22Rv1 (cell line): ENCODE results near the gene TMEM33.
A peak's percentile ranks its signal among the peaks of the same experiment; 100 is the strongest.

Experiments used
- H3K27ac ChIP-seq: fragments of 450-650 bp; 2 replicates; pipeline ENCODE4 v1.5.1; 2017
- ZFX ChIP-seq: fragments of 450-650 bp; IDR thresholded peaks from 2 replicates; pipeline ENCODE4 v1.6.1; 2017; ENCODE audit warnings: antibody characterized with exemption, borderline replicate concordance
- TF ChIP-seq, protein P1 (sequence below): fragments of 450-650 bp; IDR thresholded peaks from 2 replicates; pipeline ENCODE4 v1.5.1; 2017; ENCODE audit warnings: mild to moderate bottlenecking

The TMEM33 gene

DNA sequence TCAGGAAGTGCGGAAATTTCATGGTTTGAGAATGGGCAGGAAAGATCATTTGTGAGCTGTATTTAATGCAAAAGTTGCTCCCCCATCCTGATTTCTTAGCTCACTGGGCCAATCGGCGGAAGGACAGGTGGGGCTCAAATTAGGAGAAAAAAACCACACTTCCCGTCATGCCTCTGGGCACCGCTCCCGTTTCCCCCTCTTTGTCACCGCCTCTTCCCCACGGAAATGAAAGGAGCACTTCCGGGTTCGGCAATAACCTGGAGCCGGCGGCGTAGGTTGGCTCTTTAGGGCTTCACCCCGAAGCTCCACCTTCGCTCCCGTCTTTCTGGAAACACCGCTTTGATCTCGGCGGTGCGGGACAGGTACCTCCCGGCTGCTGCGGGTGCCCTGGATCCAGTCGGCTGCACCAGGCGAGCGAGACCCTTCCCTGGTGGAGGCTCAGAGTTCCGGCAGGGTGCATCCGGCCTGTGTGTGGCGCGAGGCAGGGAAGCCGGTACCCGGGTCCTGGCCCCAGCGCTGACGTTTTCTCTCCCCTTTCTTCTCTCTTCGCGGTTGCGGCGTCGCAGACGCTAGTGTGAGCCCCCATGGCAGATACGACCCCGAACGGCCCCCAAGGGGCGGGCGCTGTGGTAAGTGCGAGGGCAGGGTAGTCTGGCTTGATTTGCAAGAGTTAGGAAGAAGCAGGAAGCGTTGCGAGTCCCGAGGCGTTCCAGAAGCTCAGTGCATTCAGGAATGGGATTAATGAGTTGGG, at the start of gene TMEM33:
TSS of gene TMEM33 (plus strand) at position 529 of the 751 bp plus-strand sequence. CDS start at position 585, 56 bp downstream.
- no peak for TF ChIP-seq ZFX
- TF ChIP-seq, protein P1, sequence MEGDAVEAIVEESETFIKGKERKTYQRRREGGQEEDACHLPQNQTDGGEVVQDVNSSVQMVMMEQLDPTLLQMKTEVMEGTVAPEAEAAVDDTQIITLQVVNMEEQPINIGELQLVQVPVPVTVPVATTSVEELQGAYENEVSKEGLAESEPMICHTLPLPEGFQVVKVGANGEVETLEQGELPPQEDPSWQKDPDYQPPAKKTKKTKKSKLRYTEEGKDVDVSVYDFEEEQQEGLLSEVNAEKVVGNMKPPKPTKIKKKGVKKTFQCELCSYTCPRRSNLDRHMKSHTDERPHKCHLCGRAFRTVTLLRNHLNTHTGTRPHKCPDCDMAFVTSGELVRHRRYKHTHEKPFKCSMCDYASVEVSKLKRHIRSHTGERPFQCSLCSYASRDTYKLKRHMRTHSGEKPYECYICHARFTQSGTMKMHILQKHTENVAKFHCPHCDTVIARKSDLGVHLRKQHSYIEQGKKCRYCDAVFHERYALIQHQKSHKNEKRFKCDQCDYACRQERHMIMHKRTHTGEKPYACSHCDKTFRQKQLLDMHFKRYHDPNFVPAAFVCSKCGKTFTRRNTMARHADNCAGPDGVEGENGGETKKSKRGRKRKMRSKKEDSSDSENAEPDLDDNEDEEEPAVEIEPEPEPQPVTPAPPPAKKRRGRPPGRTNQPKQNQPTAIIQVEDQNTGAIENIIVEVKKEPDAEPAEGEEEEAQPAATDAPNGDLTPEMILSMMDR = peak; percentile 23; the same call in 1 of the 2 replicates
- peak within 1 kb of the TSS; percentile 84 for H3K27ac ChIP-seq

- TF ChIP-seq ZFX = no peak
- TF ChIP-seq, protein P1 = no peak
- no peak overlapping the region for H3K27ac ChIP-seq
Observed at GRCh38 chr4:41885456-41885855, 49.8 kb upstream of the TMEM33 start.

GRCh38 chr4:41887277-41887676, 48.0 kb upstream of the TMEM33 start:
- no peak for TF ChIP-seq ZFX
- TF ChIP-seq, protein P1 = no peak
- H3K27ac ChIP-seq = no peak overlapping the region

GRCh38 chr4:41887821-41888686, 47.2 kb upstream of the TMEM33 start:
- no peak for TF ChIP-seq ZFX
- TF ChIP-seq, protein P1 = peak; percentile 92

GRCh38 chr4:41888687-41889074, 46.5 kb upstream of the TMEM33 start:
- no peak overlapping the region for H3K27ac ChIP-seq
- no peak for TF ChIP-seq ZFX
- TF ChIP-seq, protein P1 = no peak

More at GRCh38 chr4:41887821-41888686, 47.2 kb upstream of the TMEM33 start:
- no peak overlapping the region for H3K27ac ChIP-seq

DNA sequence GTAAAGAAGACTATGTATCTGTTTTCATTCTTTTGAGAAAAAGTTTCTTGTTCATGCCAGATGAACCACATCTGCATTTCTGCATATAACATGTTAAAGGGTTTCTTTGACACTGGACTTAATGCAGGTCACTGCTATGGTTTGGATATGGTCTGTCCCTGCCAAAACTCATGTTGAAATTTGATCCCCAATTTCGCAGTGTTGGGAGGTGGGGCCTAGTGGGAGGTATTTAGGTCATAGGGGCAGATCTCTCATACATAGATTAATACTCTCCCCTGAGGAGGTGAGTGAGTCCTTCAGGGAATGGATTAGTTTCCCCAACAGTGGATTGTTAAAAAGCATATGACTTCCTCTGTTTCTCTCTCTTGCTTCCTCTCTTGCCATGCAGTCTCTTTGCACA, 45.9 kb upstream of the TMEM33 start:
- TF ChIP-seq, protein P1 = no peak
- no peak overlapping the region for H3K27ac ChIP-seq

DNA sequence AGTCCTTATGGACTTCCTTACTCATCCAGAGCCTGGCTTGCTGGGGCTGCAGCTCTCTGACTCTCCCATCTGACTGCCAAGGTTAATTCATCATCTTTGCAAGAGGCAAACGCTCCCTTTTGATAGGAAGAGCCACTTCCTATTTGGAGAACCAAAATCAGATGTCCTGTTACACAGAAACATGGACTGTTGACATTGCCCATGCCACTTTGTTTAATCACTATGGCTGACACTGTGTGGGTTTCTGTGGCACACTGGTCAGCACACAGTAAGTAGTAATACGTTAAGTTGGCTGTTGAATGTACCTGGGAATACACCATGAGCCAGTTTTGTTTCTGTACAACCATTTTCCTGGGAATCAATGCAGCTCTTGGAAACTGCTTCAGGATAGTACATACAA, 45.1 kb upstream of the TMEM33 start:
- TF ChIP-seq, protein P1 = no peak
- TF ChIP-seq ZFX = no peak

More for the DNA sequence above, 45.1 kb upstream of the TMEM33 start:
- H3K27ac ChIP-seq = no peak overlapping the region
